IPS DF 4.7 (cell line): Measurements from ENCODE around the gene OXCT2.

Experiments used
- DNase-seq: peaks from one replicate; pipeline ENCODE4 v3.0.0-alpha.2; 2013; ENCODE audit warnings: low spot score; ENCODE audit errors: extremely low read depth

Gene OXCT2

GRCh38 chr1:39762550-39763540, 8.3 kb downstream of the OXCT2 start:
- DNase-seq: no peak

DNA sequence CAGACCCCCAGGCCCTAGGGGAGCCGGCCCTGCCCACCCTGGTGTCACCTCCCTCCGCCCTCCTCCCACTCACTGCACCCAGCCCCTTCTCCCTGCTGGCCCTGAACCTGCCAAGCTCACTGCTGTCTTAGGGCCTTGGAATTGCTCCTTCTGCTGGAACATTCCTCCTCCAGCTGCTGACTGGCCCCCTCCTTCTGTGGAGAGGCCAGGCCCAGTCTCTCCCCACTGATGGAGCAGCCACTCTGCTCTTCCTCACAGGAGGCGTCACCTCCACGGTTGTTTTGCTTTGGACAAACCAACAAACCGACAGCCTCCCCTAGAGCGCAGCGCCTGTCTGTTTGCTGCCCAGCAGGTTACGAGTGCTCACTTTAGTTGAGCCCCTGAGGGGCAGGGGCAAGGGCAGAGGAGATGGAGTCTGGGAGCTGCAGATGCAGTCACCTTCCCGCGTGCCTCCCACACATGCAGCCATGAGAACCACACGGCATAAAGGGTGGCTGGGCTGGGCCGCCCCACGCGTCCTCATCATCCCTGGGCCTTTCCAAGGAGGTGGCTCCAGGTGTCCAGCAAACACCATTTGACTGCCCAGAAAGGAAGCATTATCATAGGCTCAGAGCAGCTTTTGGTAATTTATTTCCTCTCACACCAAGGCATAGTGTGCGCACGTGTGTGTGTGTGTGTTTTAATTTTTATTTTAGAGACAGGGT, 9.4 kb downstream of the OXCT2 start:
- no peak for DNase-seq

GRCh38 chr1:39761016-39761415, 10.1 kb downstream of the OXCT2 start:
- DNase-seq: no peak

GRCh38 chr1:39760074-39761008, 10.8 kb downstream of the OXCT2 start:
- DNase-seq: no peak

GRCh38 chr1:39759436-39759726, 11.8 kb downstream of the OXCT2 start:
- DNase-seq: no peak

DNA sequence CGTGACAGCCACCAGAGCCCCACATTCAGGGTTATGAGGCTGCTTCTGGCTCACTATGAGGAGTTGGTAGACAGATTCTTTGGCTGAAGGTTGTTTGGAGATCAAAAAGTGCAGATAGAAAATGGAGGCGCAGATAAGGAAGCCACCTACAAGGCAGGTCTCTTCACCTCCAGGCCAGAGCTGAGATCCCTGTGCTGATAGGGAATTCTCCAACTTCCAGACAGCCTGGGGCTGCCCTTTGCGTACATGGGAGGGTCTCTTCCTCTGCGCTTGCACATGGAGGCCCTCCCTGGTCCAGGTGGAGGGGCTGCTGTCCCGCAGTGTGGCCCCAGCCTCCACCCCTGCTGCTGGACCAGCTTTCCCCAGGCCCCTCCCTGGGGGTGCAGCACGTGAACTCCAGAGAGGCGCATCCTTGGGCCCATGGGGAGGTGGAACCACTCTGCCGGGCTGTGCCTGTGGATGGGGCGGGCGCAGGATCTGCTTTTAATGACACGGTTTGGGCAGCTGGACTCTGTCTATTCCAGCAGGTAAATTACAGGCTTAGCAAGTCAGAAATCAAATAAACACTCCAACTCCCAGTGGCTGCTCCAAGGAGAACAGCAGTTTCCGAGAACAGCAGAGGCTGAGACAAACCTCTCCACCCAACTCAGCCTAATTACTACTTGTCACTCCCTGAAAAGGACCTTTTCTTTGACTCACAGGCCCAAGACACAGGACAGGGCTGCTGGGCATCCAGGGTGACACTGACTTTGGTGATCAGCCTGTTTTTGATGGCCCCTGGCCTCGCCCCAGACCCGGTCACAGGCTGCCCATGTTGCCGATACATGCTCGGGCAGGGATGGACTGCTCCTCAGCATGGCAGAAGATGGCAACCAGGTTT, 12.4 kb downstream of the OXCT2 start:
- no peak for DNase-seq

DNA sequence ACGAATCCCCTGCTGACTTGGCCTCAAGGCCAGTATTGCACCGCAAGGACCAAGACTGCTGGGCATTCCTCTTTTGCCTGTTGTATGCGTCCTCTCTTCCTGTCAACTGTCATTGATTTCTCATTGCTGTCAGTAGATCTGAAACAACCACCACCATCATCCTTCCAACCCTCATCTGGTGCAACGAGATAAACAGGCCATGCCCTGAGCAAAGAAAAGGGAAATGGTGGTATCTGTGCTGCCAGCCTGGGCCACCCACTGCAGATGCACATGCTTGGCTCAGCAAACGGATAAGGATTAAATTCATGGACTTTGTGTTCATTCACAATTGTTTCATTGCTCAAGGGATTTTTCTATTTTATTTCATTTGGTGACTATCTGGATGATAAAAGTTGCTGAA, 13.6 kb downstream of the OXCT2 start:
- no peak for DNase-seq

DNA sequence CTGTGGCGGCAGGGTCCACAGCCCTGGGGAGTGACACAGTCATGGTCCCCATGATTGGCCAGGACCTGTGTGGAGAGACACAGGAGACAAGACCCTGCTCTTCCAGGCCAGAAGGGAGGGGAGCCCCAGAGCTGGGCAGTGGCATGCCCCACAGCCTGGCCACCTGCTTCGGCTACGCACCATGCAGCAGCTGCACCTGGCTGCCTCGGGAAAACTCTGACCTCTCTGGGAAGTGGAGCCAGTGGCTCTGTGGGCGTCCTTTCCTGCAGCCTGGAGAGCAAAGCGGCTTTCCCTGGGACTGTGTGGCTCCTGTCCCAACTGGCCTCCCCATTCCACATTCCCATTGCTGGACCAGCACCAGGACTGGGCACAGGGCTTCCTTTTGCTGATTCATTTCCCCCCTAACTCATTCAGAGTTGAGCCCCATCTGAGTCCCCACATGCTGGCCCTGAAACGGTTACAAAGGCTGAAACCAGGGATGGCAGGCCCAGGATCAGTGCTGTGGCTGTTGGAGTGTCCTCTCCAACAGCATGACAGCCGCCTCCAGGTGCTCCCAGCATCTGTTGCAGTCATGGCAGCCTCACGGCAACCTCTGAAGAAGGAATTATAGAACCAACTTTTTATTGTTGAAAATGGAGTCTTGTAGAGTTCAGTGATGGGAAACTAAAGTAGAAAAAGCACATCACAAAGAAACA, 15.0 kb downstream of the OXCT2 start:
- no peak for DNase-seq

- no peak for DNase-seq
Observed at GRCh38 chr1:39754906-39755504, 16.1 kb downstream of the OXCT2 start.

DNA sequence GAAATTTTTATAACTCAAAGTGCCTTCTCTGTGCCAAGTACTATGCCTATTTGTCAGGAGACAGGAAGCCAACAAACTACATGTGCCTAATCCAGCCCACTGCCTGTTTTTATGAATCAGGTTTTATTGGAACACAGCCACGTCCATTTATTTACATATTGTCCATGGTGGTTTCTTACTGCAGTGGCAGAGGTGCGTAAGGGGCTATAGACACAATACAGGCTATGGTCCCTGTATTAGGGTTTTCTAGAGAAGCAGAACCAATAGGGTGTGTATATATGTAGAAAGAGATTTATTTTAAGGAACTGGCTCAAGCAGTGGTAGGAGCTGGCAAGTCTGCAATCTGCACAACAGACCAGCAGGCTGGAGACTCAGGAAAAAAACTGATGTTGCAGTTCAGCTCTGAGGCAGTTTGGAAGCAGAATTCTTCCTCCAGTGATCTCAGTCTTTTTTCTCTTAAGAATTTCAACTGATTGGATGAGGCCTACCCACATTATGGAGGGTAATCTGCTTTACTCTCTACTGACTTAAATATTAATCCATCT, 17.1 kb downstream of the OXCT2 start:
- no peak for DNase-seq

- no peak for DNase-seq
Observed at GRCh38 chr1:39753132-39754025, 17.8 kb downstream of the OXCT2 start.

DNA sequence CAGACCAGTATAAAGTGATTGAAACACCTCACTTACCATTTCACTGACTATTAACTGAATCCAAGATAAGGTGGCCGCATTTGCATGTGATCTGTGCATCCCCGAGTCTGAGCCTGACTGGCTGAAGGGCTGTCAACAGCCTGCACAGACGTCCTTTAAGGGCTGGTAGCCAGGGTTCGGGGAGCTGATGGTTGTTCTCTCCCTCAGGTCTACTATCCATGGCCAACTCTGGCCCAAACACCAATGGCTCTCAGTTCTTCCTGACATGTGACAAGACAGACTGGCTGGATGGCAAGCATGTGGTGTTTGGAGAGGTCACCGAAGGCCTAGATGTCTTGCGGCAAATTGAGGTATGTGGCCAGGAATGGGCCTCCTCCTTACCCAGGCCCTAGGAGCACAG, 18.4 kb downstream of the OXCT2 start:
- no peak for DNase-seq

DNA sequence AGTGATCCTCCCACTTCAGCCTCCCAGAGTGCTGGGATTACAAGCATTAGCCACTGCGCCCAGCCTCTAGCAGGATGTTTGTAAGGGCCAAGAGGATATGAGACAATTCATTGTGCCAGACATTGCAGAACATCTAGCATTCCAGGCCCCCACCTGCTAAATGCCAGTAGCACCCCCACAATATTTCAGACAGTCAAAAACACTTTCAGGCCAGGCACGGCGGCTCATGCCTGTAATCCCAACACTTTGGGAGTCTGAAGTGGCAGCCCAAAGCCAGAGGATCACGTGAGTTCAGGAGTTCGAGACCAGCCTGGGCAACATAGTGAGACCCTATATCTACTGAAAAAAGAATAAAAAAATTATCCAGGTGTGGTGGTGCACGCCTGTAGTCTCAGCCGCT, 19.6 kb downstream of the OXCT2 start:
- DNase-seq: no peak

DNA sequence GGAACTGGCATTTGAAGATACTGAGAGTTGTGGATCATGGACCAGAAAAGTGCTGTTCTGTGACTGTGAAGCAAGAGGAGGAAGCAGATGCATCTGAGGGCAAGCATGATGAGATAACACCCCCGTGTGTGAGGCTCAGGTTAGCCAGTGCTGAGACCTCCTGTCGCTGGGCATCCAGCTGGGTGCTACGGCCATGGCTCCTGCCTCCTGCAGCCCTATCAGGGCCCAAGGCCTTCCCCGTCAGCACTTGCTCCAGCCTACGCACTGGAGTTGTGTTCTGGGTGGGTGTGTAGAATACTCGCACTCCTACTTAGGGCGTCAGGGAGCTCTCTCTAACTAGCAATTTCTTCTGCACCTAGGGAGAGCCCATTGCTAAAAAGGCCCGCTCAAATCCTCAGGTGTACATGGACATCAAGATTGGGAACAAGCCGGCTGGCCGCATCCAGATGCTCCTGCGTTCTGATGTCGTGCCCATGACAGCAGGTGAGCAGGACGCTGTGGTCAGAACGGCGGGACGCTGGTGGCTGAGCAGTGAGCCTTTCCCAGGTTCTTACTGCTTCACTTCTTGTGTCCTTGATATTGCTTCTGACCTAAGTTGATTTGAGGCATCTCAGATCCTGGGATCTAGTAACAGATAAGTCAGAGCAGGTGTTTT, 26.0 kb downstream of the OXCT2 start:
- DNase-seq: no peak

GRCh38 chr1:39738622-39739366, 32.4 kb downstream of the OXCT2 start, which contains the start of gene PPIE:
TSS of gene PPIE (plus strand) at chr1:39738882. CDS start at chr1:39738901, 19 bp downstream.
- peak; percentile 60 for DNase-seq

DNA sequence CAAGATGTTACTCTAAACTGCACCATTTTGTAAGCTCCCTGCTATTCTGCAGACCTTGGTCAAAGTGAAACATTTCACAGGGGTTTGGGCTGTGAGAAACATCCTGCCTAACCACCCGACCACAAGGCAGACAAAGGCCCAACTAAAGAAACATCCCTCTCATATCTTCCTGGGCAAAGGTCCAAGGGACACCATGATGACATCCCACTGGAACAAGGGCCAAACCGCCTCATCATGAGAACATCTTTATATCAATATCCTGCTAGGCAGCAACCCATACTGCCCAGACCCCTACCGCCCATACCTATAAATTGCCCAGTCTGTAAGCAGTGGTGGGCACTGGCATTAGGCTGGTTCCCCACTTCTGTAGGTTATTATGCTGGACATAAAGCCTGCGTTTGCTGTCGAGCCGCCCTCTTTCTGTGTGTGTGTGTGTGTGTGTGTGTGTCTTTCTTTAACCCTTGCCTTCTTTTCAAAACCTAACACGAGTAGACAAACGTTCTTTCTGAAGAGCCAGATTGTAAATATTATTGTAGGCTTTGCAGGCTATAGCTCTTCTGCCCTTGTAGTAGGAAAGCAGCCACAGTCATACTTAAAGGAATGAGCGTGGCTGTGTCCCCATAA, 33.5 kb downstream of the OXCT2 start:
- no peak for DNase-seq

GRCh38 chr1:39735731-39736130, 35.4 kb downstream of the OXCT2 start:
- no peak for DNase-seq
